ENCODE measurements around the gene CMPK1.

DNA sequence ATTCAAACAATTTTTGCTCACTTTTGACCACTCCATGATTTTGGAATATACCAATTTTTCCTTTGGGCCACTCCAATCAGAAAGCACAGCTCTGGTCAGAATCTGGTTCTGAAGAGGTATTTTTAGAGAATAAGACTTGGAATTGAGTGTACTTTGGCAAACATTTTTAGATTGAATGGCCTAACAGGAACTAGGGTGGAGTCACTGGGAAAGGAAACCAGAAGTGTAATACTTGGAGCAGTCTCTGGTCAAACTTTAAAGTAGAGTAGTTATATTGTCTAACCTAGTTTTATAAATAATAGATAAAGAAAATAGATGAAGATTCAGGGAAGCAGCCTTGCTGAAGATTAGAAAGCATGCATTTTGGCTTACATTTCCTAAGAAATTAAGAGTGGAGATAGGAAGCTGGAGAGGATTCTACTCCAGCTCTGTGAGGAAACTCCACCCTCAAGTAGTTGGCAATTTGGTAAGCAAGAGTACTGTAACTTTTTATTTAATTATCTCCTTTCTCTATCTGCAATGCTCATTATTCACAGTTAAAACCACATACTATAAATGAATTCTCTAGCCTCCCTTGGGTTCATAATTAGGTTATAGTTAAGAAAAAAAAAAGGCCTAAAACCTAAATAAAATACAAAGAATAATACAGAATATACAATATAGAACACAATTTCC lies 35.4 kb upstream of the CMPK1 start:
- TF ChIP-seq, protein P1, sequence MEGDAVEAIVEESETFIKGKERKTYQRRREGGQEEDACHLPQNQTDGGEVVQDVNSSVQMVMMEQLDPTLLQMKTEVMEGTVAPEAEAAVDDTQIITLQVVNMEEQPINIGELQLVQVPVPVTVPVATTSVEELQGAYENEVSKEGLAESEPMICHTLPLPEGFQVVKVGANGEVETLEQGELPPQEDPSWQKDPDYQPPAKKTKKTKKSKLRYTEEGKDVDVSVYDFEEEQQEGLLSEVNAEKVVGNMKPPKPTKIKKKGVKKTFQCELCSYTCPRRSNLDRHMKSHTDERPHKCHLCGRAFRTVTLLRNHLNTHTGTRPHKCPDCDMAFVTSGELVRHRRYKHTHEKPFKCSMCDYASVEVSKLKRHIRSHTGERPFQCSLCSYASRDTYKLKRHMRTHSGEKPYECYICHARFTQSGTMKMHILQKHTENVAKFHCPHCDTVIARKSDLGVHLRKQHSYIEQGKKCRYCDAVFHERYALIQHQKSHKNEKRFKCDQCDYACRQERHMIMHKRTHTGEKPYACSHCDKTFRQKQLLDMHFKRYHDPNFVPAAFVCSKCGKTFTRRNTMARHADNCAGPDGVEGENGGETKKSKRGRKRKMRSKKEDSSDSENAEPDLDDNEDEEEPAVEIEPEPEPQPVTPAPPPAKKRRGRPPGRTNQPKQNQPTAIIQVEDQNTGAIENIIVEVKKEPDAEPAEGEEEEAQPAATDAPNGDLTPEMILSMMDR (IDR thresholded peaks at IDR 0.05): no peak
- TF ChIP-seq POLR2A (IDR thresholded peaks at IDR 0.05) (no peak), EP300 (IDR thresholded peaks at IDR 0.05) (no peak)
